GM20000 (cell line): ENCODE results near the gene ADAMTSL2.

ENCODE experiments used
- DNase-seq: peaks from one replicate; pipeline ENCODE4 v3.0.0; 2012; ENCODE audit warnings: low spot score
- TF ChIP-seq, protein P1 (sequence below): IDR thresholded peaks from 2 replicates; pipeline ENCODE4 v1.5.1; 2012; ENCODE audit warnings: mild to moderate bottlenecking, control low read depth; ENCODE audit errors: extremely low read depth, missing control alignments

Gene ADAMTSL2

DNA sequence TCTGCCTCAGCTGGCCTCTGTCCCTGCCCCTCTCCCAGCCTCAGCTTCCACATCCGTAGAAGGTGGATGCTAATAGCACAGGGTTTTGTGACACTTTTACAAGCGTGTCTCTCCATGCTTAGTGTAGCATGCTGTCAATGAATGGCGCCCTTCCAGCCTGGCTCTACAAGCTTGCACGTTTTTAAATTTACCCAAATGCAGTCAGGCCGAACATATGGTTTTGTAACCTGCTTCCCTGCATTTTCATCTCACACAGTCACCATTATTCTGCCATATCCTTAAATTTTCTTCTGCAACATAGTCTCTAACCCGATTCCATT lies 45.9 kb downstream of the ADAMTSL2 start:
- TF ChIP-seq, protein P1, sequence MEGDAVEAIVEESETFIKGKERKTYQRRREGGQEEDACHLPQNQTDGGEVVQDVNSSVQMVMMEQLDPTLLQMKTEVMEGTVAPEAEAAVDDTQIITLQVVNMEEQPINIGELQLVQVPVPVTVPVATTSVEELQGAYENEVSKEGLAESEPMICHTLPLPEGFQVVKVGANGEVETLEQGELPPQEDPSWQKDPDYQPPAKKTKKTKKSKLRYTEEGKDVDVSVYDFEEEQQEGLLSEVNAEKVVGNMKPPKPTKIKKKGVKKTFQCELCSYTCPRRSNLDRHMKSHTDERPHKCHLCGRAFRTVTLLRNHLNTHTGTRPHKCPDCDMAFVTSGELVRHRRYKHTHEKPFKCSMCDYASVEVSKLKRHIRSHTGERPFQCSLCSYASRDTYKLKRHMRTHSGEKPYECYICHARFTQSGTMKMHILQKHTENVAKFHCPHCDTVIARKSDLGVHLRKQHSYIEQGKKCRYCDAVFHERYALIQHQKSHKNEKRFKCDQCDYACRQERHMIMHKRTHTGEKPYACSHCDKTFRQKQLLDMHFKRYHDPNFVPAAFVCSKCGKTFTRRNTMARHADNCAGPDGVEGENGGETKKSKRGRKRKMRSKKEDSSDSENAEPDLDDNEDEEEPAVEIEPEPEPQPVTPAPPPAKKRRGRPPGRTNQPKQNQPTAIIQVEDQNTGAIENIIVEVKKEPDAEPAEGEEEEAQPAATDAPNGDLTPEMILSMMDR, result no peak
- no peak for DNase-seq

DNA sequence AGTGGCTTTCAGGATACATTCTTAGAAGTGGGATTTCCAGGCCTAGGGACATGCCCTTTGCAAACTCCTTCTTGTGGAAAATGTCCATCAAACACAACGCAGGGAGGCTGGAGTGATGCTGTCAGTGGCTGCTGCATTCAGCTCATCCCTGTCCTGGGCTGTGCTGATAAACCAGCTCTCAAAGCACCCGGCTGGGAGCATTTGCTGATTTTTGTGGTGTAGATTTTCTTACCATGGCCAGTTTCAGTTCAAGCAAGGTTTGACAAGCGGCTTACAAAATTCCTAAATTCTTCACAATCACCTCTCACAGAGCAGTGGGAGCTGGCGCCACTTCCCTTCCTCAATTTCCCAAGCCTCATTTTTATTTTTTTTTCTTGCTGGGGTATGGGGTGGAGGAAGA lies 46.5 kb downstream of the ADAMTSL2 start:
- no peak for DNase-seq
- TF ChIP-seq, protein P1, result no peak

DNA sequence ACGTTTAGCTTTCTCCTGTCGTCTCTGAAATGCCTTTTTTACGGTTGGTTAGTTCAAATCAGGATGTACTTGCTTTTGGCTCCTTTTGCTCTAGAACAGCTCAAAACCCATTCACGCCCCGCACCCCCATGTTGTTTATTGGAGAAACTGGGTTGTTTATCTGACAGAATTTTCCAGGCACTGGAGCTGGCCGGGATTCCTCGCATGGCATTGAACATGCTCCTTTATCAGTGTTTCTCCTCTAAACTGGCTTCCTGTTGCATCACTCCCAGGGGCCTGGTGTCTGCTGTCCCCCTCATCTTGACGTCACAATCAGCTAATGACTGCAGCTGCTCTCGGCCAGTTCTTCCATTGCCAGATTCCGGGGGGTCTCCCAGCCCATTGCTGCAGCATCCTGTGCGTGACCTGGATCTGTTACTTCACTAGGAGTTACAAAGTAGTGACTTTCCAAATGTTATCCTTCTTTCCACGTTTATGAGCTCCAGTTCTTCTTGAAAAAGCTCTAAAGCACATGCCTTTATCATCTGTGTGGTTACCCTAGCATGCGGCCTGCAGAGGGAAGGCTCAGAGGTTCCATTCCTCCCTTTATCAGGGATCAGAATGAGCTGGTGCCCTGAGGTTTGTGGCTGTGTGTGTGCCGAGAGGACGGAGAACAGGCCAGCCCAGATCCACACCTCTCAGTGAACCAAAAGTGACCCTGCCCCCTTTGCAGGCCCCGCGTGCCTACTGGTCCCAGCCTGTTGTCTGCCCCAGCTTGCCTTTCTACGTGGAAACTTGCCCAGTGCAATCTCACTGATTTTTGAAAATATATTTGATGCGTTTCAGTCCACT lies 47.2 kb downstream of the ADAMTSL2 start:
- DNase-seq, result no peak
- TF ChIP-seq, protein P1, result no peak

DNA sequence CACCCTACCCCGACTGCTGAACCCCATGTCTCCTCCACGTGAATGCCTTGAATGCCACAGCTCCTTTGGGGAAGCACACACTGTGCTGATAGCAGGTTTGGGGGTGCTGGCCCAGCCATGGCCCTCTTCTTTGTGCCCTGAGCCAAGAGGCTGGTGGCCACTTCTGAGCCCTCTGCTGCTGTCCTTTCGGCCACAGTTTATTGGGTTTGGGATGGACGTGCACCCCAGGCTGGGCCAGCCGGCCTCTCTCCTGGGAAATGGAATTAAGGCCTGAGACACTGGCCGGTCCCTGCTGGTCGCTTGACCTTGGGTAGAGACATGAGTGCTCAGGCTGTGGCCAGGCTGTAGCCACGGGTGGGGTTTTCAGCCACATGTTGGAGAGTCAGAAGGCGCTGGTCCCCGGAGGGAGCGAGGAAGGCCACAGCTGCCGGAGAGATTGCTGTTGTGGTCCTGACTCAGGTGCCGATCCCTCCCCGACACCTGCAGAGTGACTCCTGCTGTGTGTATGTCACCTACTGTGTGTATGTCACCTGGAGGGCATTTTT lies 48.1 kb downstream of the ADAMTSL2 start:
- no peak for DNase-seq
- TF ChIP-seq, protein P1, result no peak

DNA sequence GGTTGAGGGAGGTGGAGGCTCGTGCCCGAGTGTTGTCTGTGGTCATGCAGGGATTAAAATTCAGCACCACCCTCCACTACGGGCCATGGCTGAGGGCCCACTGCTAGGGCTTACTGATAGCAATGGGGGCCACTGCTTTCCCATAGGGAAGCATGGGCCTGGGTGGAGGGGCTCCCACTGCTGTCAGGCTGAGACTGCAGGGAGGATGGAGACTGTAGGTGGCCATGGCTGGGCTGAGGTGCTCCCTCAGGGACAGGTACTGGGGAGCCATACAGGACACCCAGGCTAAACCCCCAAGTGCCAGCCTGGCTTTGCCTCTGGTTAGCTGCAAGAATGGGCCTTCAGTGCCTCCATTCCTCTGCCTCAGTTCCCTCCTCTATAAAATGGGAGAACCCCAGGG lies 48.6 kb downstream of the ADAMTSL2 start:
- TF ChIP-seq, protein P1, result no peak
- no peak for DNase-seq

DNA sequence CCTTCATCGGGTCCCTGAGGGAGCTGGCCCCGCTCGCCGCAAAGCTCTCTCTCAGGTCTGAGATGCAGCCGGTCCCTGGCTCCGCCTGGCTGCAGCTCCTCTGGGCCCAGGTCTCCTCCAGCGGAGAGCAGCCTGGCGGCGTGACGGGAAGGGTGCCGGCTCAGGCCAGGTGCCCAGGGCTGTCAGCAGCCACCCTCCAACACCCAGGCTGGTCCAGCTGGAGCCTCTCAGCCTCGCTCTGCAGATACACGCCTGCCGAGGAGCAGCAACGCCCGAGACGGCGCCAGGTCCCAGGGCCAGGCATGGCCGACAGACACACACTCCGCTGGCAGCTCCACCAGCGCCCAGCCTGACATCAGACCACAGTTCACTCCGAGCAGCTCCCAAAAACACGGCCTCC lies 49.1 kb downstream of the ADAMTSL2 start:
- DNase-seq, result no peak
- TF ChIP-seq, protein P1, result no peak

DNA sequence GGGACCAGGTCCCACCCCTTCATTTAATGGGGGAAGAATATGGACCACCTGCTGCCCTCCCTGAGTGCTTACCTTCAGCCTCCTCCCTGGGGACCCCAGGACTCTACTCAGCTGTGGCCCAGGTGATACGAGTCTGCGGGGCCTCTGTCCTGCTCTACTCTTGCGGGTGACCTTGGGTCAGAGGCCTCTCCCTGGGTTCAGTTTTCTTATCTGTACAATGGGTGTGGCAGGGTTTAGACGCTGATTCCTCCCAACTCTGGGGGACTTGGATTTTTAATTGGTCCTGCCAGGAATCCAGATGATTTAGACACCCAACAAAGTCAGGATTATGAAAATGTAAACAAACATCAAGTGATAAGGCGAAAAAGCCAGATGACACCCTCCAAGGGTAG lies 49.7 kb downstream of the ADAMTSL2 start:
- no peak for DNase-seq

More for the DNA sequence above, 49.7 kb downstream of the ADAMTSL2 start:
- TF ChIP-seq, protein P1, result no peak
